ENCODE results near the gene SNCB. TPM values are rescaled to one million over a fixed set of nuclear protein-coding genes. Genes with fewer than 3 reads are reported as not detected.

Gene SNCB
- total and polyA plus RNA-seq, 2 of the 8 experiments (the other 6 are each of a cell fraction or from before 2014, with no cell fraction given) = 4.2 to 5.9 TPM

- TF ChIP-seq BCL11A (IDR thresholded peaks at IDR 0.05; ENCODE audit: low read depth in 2 of 2, low read length in 2 of 2) (no peak), TCF12 (IDR thresholded peaks at IDR 0.05; ENCODE audit: low read depth, low read length) (no peak), POLR2A (IDR thresholded peaks at IDR 0.05; ENCODE audit: control extremely low read depth in 1 of 2, low read depth in 2 of 2, low read length in 2 of 2) (no peak), POU5F1 (IDR thresholded peaks at IDR 0.05; ENCODE audit: low read depth, low read length) (no peak), EZH2 (IDR thresholded peaks at IDR 0.05; ENCODE audit: low read depth, low read length, severe bottlenecking) (no peak), TEAD4 (IDR thresholded peaks at IDR 0.05; ENCODE audit: low read depth, low read length) (no peak), PHF8 (conservative IDR thresholded peaks at IDR 0.05; ENCODE audit: low read depth, low read length) (no peak)
- TF ChIP-seq, protein P1, sequence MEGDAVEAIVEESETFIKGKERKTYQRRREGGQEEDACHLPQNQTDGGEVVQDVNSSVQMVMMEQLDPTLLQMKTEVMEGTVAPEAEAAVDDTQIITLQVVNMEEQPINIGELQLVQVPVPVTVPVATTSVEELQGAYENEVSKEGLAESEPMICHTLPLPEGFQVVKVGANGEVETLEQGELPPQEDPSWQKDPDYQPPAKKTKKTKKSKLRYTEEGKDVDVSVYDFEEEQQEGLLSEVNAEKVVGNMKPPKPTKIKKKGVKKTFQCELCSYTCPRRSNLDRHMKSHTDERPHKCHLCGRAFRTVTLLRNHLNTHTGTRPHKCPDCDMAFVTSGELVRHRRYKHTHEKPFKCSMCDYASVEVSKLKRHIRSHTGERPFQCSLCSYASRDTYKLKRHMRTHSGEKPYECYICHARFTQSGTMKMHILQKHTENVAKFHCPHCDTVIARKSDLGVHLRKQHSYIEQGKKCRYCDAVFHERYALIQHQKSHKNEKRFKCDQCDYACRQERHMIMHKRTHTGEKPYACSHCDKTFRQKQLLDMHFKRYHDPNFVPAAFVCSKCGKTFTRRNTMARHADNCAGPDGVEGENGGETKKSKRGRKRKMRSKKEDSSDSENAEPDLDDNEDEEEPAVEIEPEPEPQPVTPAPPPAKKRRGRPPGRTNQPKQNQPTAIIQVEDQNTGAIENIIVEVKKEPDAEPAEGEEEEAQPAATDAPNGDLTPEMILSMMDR (IDR thresholded peaks at IDR 0.05; ENCODE audit: control extremely low read depth in 1 of 3, insufficient read depth in 1 of 3, low read depth in 1 of 3, low read length in 3 of 3) = peak in 1 of 3 experiments; percentile 22; a peak in 1 of 4 replicates
Measured at GRCh38 chr5:176679365-176680225, 49.3 kb upstream of the SNCB start (continued).
